ENCODE measurements around the gene C19orf73. TPM values are rescaled to one million over a fixed set of nuclear protein-coding genes. Genes with fewer than 3 reads are reported as not detected.

Gene C19orf73
- total RNA-seq, 1 experiment from 2014 or later, result 1.6 TPM

- no peak for DNase-seq (ENCODE audit: low read depth)
Measured at GRCh38 chr19:49103331-49104085, 15.4 kb downstream of the C19orf73 start.

- no peak for DNase-seq (ENCODE audit: low read depth)
Measured at GRCh38 chr19:49102303-49102702, 16.6 kb downstream of the C19orf73 start.

GRCh38 chr19:49101160-49101559 is 17.8 kb downstream of the C19orf73 start:
- DNase-seq (ENCODE audit: low read depth), result no peak

GRCh38 chr19:49098795-49099194 is 20.1 kb downstream of the C19orf73 start:
- DNase-seq (ENCODE audit: low read depth), result no peak

- peak; percentile 76 for DNase-seq (ENCODE audit: low read depth)
Measured at GRCh38 chr19:49097453-49098288, 21.3 kb downstream of the C19orf73 start.

- DNase-seq (ENCODE audit: low read depth), result no peak
Measured at GRCh38 chr19:49094505-49095482, 24.1 kb downstream of the C19orf73 start.

- DNase-seq (ENCODE audit: low read depth), result no peak
Measured at GRCh38 chr19:49092686-49093085, 26.3 kb downstream of the C19orf73 start.

- no peak for DNase-seq (ENCODE audit: low read depth)
Measured at GRCh38 chr19:49091391-49092038, 27.4 kb downstream of the C19orf73 start.

- DNase-seq (ENCODE audit: low read depth), result no peak
Measured at GRCh38 chr19:49086296-49086695, 32.6 kb downstream of the C19orf73 start.

- DNase-seq (ENCODE audit: low read depth), result no peak
Measured at GRCh38 chr19:49085868-49086232, 33.1 kb downstream of the C19orf73 start.

GRCh38 chr19:49085020-49085867 is 33.7 kb downstream of the C19orf73 start, which contains the start of gene SNRNP70:
SNRNP70 (plus strand) TSS chr19:49085451; CDS start chr19:49086415, 964 bp downstream.
- peak; percentile 99 for DNase-seq (ENCODE audit: low read depth)

GRCh38 chr19:49084206-49085019 is 34.5 kb downstream of the C19orf73 start:
- DNase-seq (ENCODE audit: low read depth), result no peak

GRCh38 chr19:49081273-49081672 is 37.7 kb downstream of the C19orf73 start:
- no peak for DNase-seq (ENCODE audit: low read depth)

GRCh38 chr19:49080392-49080791 is 38.6 kb downstream of the C19orf73 start:
- no peak for DNase-seq (ENCODE audit: low read depth)

GRCh38 chr19:49074869-49075268 is 44.1 kb downstream of the C19orf73 start:
- DNase-seq (ENCODE audit: low read depth), result peak; percentile 51

- peak; percentile 26 for DNase-seq (ENCODE audit: low read depth)
Measured at GRCh38 chr19:49073514-49074378, 45.2 kb downstream of the C19orf73 start.

GRCh38 chr19:49071860-49072547 is 46.9 kb downstream of the C19orf73 start:
- DNase-seq (ENCODE audit: low read depth), result no peak
